ENCODE measurements around the gene DAGLB. TPM values are rescaled to one million over a fixed set of nuclear protein-coding genes. Genes with fewer than 3 reads are reported as not detected.
"Not testable (repeated sequence)": the region's sequence is repeated elsewhere in the genome, so short reads cannot be mapped to it uniquely, and the experiment has no call there.

The DAGLB gene
- total and polyA plus RNA-seq, 2 experiments from 2014 or later, result 18.9 to 22.3 TPM

DNA sequence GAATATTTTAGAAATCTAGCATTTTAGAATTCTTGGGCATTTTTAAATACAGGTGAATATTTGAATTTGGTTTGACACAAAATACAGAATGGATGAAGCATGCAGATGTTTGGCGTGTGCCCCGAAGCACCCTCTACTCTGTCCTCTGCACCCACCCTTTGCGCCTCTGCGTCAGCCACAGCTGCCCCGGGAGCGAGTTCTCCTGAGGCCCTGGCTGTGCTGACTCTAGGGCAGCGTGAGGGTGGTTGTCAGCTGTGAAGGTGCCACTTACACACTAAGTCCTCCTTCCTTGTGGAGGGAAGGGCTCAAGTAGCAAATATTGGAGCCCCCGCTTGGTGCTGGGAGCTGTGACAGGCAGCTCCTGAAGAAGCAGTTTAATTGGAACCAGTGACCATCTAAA lies 48.4 kb downstream of the DAGLB start:
- DNase-seq (ENCODE audit: low read depth in 1 of 2, low spot score in 1 of 2), result no peak
- peaks cover 26% of the 10 kb centered on the region for H3K4me1 ChIP-seq (ENCODE audit: low read depth)
- H3K9me3 ChIP-seq (ENCODE audit: low read depth), result no peaks in the 10 kb centered on the region
- peak overlapping the region; percentile 40 for H3K27ac ChIP-seq
- H3K4me3 ChIP-seq, result no peak overlapping the region
- peaks cover 19% of the 10 kb centered on the region for H3K36me3 ChIP-seq
- H3K27me3 ChIP-seq, result no peaks in the 10 kb centered on the region
- TF ChIP-seq, protein P1, sequence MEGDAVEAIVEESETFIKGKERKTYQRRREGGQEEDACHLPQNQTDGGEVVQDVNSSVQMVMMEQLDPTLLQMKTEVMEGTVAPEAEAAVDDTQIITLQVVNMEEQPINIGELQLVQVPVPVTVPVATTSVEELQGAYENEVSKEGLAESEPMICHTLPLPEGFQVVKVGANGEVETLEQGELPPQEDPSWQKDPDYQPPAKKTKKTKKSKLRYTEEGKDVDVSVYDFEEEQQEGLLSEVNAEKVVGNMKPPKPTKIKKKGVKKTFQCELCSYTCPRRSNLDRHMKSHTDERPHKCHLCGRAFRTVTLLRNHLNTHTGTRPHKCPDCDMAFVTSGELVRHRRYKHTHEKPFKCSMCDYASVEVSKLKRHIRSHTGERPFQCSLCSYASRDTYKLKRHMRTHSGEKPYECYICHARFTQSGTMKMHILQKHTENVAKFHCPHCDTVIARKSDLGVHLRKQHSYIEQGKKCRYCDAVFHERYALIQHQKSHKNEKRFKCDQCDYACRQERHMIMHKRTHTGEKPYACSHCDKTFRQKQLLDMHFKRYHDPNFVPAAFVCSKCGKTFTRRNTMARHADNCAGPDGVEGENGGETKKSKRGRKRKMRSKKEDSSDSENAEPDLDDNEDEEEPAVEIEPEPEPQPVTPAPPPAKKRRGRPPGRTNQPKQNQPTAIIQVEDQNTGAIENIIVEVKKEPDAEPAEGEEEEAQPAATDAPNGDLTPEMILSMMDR (IDR thresholded peaks at IDR 0.05; ENCODE audit: low read depth, low read length), result no peak

- Histone ChIP-seq H3K9me3 (ENCODE audit: low read depth) (no peaks in the 10 kb centered on the region), H3K27ac (peak overlapping the region; percentile 40), H3K27me3 (no peaks in the 10 kb centered on the region), H3K4me3 (no peak overlapping the region), H3K4me1 (ENCODE audit: low read depth) (peaks cover 30% of the 10 kb centered on the region), H3K36me3 (peaks cover 16% of the 10 kb centered on the region)
- TF ChIP-seq, protein P1 (IDR thresholded peaks at IDR 0.05; ENCODE audit: low read depth, low read length), result no peak
- peak in 1 of 2 donors; percentile 26 for DNase-seq (ENCODE audit: low read depth in 1 of 2, low spot score in 1 of 2)
Observed at GRCh38 chr7:6398943-6399342, 48.8 kb downstream of the DAGLB start.

GRCh38 chr7:6397759-6398495 lies 49.8 kb downstream of the DAGLB start:
- peaks cover 40% of the 10 kb centered on the region for H3K4me1 ChIP-seq (ENCODE audit: low read depth)
- not testable (repeated sequence) for H3K4me3 ChIP-seq; DNase-seq (ENCODE audit: low read depth in 1 of 2, low spot score in 1 of 2); H3K36me3 ChIP-seq; H3K27me3 ChIP-seq; H3K9me3 ChIP-seq (ENCODE audit: low read depth)
- peak overlapping the region; percentile 40 for H3K27ac ChIP-seq

GRCh38 chr7:6395898-6396595 lies 51.7 kb downstream of the DAGLB start:
- Histone ChIP-seq H3K9me3 (ENCODE audit: low read depth) (no peaks in the 10 kb centered on the region), H3K27me3 (no peaks in the 10 kb centered on the region), H3K36me3 (peaks cover 12% of the 10 kb centered on the region), H3K4me1 (ENCODE audit: low read depth) (peaks cover 45% of the 10 kb centered on the region), H3K4me3 (no peak overlapping the region), H3K27ac (peak overlapping the region; percentile 31)
- TF ChIP-seq, protein P1 (IDR thresholded peaks at IDR 0.05; ENCODE audit: low read depth, low read length), result no peak
- DNase-seq (ENCODE audit: low read depth in 1 of 2, low spot score in 1 of 2), result peak in 1 of 2 donors; percentile 43

DNA sequence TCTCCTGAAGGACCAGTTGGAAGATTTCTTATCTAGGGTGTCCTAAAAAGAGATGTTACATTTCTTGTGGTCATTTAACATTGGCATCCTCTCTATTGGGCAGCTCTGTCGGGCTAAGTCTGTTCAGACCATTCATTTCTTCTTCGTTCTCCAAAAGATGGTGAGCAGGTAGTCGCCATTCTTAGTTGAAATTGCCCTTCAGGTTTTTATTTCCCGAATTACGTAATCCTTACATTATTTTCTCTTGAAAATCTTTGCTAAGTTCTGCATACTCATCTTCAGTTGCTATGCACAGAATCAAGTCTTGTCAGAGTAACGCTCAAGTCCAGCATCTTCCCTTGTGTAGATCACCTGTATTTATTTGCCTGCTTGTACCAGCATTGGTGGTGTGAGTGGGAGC lies 53.6 kb downstream of the DAGLB start:
- no peak for DNase-seq (ENCODE audit: low read depth in 1 of 2, low spot score in 1 of 2)
- Histone ChIP-seq H3K36me3 (peaks cover 12% of the 10 kb centered on the region), H3K9me3 (ENCODE audit: low read depth) (no peaks in the 10 kb centered on the region), H3K4me3 (no peak overlapping the region), H3K4me1 (ENCODE audit: low read depth) (peaks cover 40% of the 10 kb centered on the region), H3K27me3 (no peaks in the 10 kb centered on the region), H3K27ac (peak overlapping the region; percentile 83)
- TF ChIP-seq, protein P1 (IDR thresholded peaks at IDR 0.05; ENCODE audit: low read depth, low read length), result no peak

GRCh38 chr7:6393667-6394056 lies 54.1 kb downstream of the DAGLB start:
- H3K36me3 ChIP-seq, result peaks cover 14% of the 10 kb centered on the region

More at GRCh38 chr7:6393667-6394056, 54.1 kb downstream of the DAGLB start:
- DNase-seq (ENCODE audit: low read depth in 1 of 2, low spot score in 1 of 2), result no peak
- H3K4me1 ChIP-seq (ENCODE audit: low read depth), result peaks cover 36% of the 10 kb centered on the region
- no peak overlapping the region for H3K4me3 ChIP-seq
- no peaks in the 10 kb centered on the region for H3K9me3 ChIP-seq (ENCODE audit: low read depth)
- peak overlapping the region; percentile 83 for H3K27ac ChIP-seq
- TF ChIP-seq, protein P1 (IDR thresholded peaks at IDR 0.05; ENCODE audit: low read depth, low read length), result no peak
- H3K27me3 ChIP-seq, result no peaks in the 10 kb centered on the region

Data from cardiac muscle cell (in vitro differentiated cells and primary cell).